Measurements from ENCODE around the gene RNF121. TPM values are rescaled to one million over a fixed set of nuclear protein-coding genes. Genes with fewer than 3 reads are reported as not detected.

RNF121 gene
- polyA plus RNA-seq, 1 donor, result 30.7 TPM

- no peak for DNase-seq (ENCODE audit: low read depth)
Observed at GRCh38 chr11:71988050-71988449, 59.2 kb downstream of the RNF121 start.

- no peak for DNase-seq (ENCODE audit: low read depth)
Observed at GRCh38 chr11:71990701-71991100, 61.9 kb downstream of the RNF121 start.

- no peak for DNase-seq (ENCODE audit: low read depth)
Observed at GRCh38 chr11:71991494-71991893, 62.6 kb downstream of the RNF121 start.

GRCh38 chr11:71992136-71992730 lies 63.4 kb downstream of the RNF121 start:
- no peak for DNase-seq (ENCODE audit: low read depth)

GRCh38 chr11:71994786-71995185 lies 65.9 kb downstream of the RNF121 start:
- DNase-seq (ENCODE audit: low read depth), result no peak

- no peak for DNase-seq (ENCODE audit: low read depth)
Observed at GRCh38 chr11:71995726-71996291, 67.0 kb downstream of the RNF121 start.

- DNase-seq (ENCODE audit: low read depth), result no peak
Observed at GRCh38 chr11:71996517-71996916, 67.7 kb downstream of the RNF121 start.

- no peak for DNase-seq (ENCODE audit: low read depth)
Observed at GRCh38 chr11:71996946-71997345, 68.1 kb downstream of the RNF121 start.

- DNase-seq (ENCODE audit: low read depth), result no peak
Observed at GRCh38 chr11:71997594-71997993, 68.7 kb downstream of the RNF121 start.

- no peak for DNase-seq (ENCODE audit: low read depth)
Observed at GRCh38 chr11:71998061-71998460, 69.2 kb downstream of the RNF121 start.

- DNase-seq (ENCODE audit: low read depth), result no peak
Observed at GRCh38 chr11:71998649-71999310, 69.9 kb downstream of the RNF121 start, which contains the start of gene IL18BP. Gene IL18BP (plus strand): TSS chr11:71998909. CDS start chr11:71999985, 1,076 bp downstream.

GRCh38 chr11:71999362-71999761 lies 70.5 kb downstream of the RNF121 start:
- no peak for DNase-seq (ENCODE audit: low read depth)

GRCh38 chr11:71999798-72000197 lies 71.0 kb downstream of the RNF121 start:
- DNase-seq (ENCODE audit: low read depth), result no peak

- no peak for DNase-seq (ENCODE audit: low read depth)
Observed at GRCh38 chr11:72000202-72000867, 71.5 kb downstream of the RNF121 start.

GRCh38 chr11:72001285-72001684 lies 72.4 kb downstream of the RNF121 start:
- DNase-seq (ENCODE audit: low read depth), result no peak

- DNase-seq (ENCODE audit: low read depth), result no peak
Observed at GRCh38 chr11:72001834-72002591, 73.2 kb downstream of the RNF121 start.

GRCh38 chr11:72002841-72003775 lies 74.3 kb downstream of the RNF121 start:
- DNase-seq (ENCODE audit: low read depth), result no peak

GRCh38 chr11:72003776-72004171 lies 74.9 kb downstream of the RNF121 start:
- DNase-seq (ENCODE audit: low read depth), result no peak

- no peak for DNase-seq (ENCODE audit: low read depth)
Observed at GRCh38 chr11:72004515-72005346, 75.9 kb downstream of the RNF121 start.
